Fibroblast of skin of abdomen (primary cell): ENCODE data around the gene MSH4.
"Not testable (repeated sequence)": the region's sequence is repeated elsewhere in the genome, so short reads cannot be mapped to it uniquely, and the experiment has no call there.

Experiments used
- DNase-seq: peaks from one replicate; pipeline ENCODE4 v3.0.0-alpha.2; 2013

The MSH4 gene

GRCh38 chr1:75943037-75943436 lies 146.4 kb downstream of the MSH4 start:
- DNase-seq, result not testable (repeated sequence)

- DNase-seq, result no peak
Observed at GRCh38 chr1:75950176-75950575, 153.5 kb downstream of the MSH4 start.

- DNase-seq, result no peak
Observed at GRCh38 chr1:75952016-75952415, 155.3 kb downstream of the MSH4 start.

- no peak for DNase-seq
Observed at GRCh38 chr1:75953461-75953860, 156.8 kb downstream of the MSH4 start.

GRCh38 chr1:75954586-75954985 lies 157.9 kb downstream of the MSH4 start:
- no peak for DNase-seq
